Brain microvascular endothelial cell (primary cell): Measurements from ENCODE around the gene AMY1B.
"Not testable (repeated sequence)": the region's sequence is repeated elsewhere in the genome, so short reads cannot be mapped to it uniquely, and the experiment has no call there.

ENCODE experiments used
- DNase-seq: peaks from one replicate; pipeline ENCODE4 v3.0.0-alpha.2; 2020
- H3K27ac ChIP-seq: fragments of 250-450 bp; sonication (Bioruptor Pico); 2 replicates; pipeline ENCODE4 v1.5.1; 2020; ENCODE audit warnings: mild to moderate bottlenecking, moderate library complexity
- H3K27me3 ChIP-seq: fragments of 250-450 bp; sonication (Bioruptor Pico); replicated peaks from 2 replicates; pipeline ENCODE4 v1.5.1; 2020; ENCODE audit warnings: mild to moderate bottlenecking
- H3K36me3 ChIP-seq: fragments of 250-450 bp; sonication (Bioruptor Pico); replicated peaks from 2 replicates; pipeline ENCODE4 v1.5.1; 2020; ENCODE audit warnings: mild to moderate bottlenecking
- H3K4me3 ChIP-seq: 2 replicates; pipeline ENCODE4 v1.5.1; 2011; ENCODE audit warnings: low read depth, mild to moderate bottlenecking, control low read depth, low read length, moderate library complexity
- in situ Hi-C: cut with HindIII; loops from 2 replicates; pipeline ENCODE4 v1.10.0; 2017; ENCODE audit warnings: low sequenced_read_pairs, low pct_ligation_motif_present

Gene AMY1B

GRCh38 chr1:103650305-103650704, 45.7 kb downstream of the AMY1B start:
- DNase-seq, H3K4me3 ChIP-seq, H3K36me3 ChIP-seq, in situ Hi-C loops, H3K27me3 ChIP-seq, H3K27ac ChIP-seq: not testable (repeated sequence)

DNA sequence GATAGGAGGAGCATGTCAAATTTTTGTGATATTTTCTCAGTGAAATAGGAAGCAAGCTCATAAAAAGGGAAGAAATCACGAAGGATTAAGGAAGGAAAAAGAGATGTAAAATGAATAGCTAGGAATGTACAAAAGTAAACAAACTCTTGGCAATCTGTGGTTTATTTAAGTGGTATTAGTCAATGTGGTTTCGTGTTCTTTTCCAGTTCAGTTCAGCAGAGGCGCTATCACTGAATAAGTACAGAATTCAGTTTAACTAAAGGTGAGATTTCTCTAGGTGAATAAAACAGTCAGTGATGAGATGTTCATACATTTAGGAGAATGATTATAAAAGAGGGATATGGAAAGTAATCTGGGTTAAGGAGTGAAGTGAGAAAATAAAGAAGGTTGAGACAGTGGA, 52.1 kb downstream of the AMY1B start:
- DNase-seq, H3K36me3 ChIP-seq, in situ Hi-C loops, H3K27me3 ChIP-seq, H3K4me3 ChIP-seq, H3K27ac ChIP-seq: not testable (repeated sequence)

DNA sequence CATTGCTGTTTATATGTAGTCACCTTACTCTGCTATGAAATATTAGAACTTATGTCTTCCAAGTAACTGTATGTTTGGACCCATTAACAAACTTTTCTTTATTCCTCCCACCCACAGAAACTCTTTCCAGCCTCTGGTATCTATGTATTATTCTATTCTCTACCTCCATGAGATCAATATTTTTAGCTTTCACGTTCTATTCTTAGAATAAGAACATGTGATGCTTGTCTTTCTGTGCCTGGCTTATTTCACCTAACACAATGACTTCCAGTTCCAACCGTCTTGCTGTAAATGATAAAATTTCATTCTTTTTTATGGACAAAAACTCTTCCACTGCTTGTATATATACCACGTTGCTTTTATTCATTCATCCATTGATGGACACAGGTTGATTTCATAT, 54.8 kb downstream of the AMY1B start:
- DNase-seq, H3K4me3 ChIP-seq, in situ Hi-C loops, H3K27ac ChIP-seq, H3K27me3 ChIP-seq, H3K36me3 ChIP-seq: not testable (repeated sequence)
